Esophagus muscularis mucosa (tissue), 4 donors: ENCODE results near the gene TWF2.

Experiments
- EP300 ChIP-seq: sonication (generic); formaldehyde crosslinking; IDR thresholded peaks from one replicate; pipeline ENCODE4 v1.6.1; 2017; ENCODE audit warnings: antibody characterized with exemption
- POLR2A ChIP-seq: fragments of 450-650 bp; IDR thresholded peaks from one replicate; pipeline ENCODE4 v1.6.1; 2017; ENCODE audit warnings: antibody characterized with exemption, moderate library complexity, mild to moderate bottlenecking, low read depth
- TF ChIP-seq, protein P1 (sequence below), 3 experiments: fragments of 200-600 bp in 2 of 3; fragments of 450-650 bp in 1 of 3; sonication (generic) in 2 of 3; IDR thresholded peaks; one replicate each; pipeline ENCODE4 v1.5.1; 2017 to 2019; ENCODE audit warnings: antibody characterized with exemption in 3 of 3, mild to moderate bottlenecking in 2 of 3, moderate library complexity in 1 of 3

GRCh38 chr3:52270252-52270754 lies 31.3 kb upstream of the TWF2 start:
- TF ChIP-seq, protein P1, sequence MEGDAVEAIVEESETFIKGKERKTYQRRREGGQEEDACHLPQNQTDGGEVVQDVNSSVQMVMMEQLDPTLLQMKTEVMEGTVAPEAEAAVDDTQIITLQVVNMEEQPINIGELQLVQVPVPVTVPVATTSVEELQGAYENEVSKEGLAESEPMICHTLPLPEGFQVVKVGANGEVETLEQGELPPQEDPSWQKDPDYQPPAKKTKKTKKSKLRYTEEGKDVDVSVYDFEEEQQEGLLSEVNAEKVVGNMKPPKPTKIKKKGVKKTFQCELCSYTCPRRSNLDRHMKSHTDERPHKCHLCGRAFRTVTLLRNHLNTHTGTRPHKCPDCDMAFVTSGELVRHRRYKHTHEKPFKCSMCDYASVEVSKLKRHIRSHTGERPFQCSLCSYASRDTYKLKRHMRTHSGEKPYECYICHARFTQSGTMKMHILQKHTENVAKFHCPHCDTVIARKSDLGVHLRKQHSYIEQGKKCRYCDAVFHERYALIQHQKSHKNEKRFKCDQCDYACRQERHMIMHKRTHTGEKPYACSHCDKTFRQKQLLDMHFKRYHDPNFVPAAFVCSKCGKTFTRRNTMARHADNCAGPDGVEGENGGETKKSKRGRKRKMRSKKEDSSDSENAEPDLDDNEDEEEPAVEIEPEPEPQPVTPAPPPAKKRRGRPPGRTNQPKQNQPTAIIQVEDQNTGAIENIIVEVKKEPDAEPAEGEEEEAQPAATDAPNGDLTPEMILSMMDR (IDR thresholded peaks at IDR 0.05): no peak
- TF ChIP-seq EP300: no peak
- no peak for TF ChIP-seq POLR2A
